NCI-H82 (cell line): ENCODE measurements around the gene PCBD1.

ENCODE experiments used
- DNase-seq: peaks from one replicate; lab custom pipeline; 2025; lab: John Stamatoyannopoulos, UW

The PCBD1 gene

GRCh38 chr10:70902661-70903261 lies 14.4 kb upstream of the PCBD1 start:
- peak; percentile 30 for DNase-seq

GRCh38 chr10:70901276-70901878 lies 13.0 kb upstream of the PCBD1 start:
- no peak for DNase-seq

- DNase-seq: no peak
These were observed 10.7 kb upstream of the PCBD1 start for GRCh38 chr10:70899096-70899495.

GRCh38 chr10:70898687-70899086 lies 10.3 kb upstream of the PCBD1 start:
- DNase-seq: no peak

- no peak for DNase-seq
These were observed 8.2 kb upstream of the PCBD1 start for GRCh38 chr10:70896551-70896950.

GRCh38 chr10:70894416-70894815 lies 6.1 kb upstream of the PCBD1 start:
- no peak for DNase-seq

GRCh38 chr10:70893227-70894006 lies 5.1 kb upstream of the PCBD1 start:
- DNase-seq: no peak

GRCh38 chr10:70892631-70893030 lies 4.3 kb upstream of the PCBD1 start:
- DNase-seq: no peak

- no peak for DNase-seq
These were observed 3.3 kb upstream of the PCBD1 start for GRCh38 chr10:70891627-70892026.

GRCh38 chr10:70890917-70891431 lies 2.6 kb upstream of the PCBD1 start:
- DNase-seq: peak; percentile 57

- DNase-seq: no peak
These were observed 926 bp upstream of the PCBD1 start for GRCh38 chr10:70889291-70889690.

GRCh38 chr10:70886921-70887665 lies 1.3 kb downstream of the PCBD1 start:
- no peak for DNase-seq

- no peak for DNase-seq
These were observed 2.1 kb downstream of the PCBD1 start for GRCh38 chr10:70885931-70886903.

- no peak for DNase-seq
These were observed 2.9 kb downstream of the PCBD1 start for GRCh38 chr10:70885481-70885880.

GRCh38 chr10:70884741-70885140 lies 3.6 kb downstream of the PCBD1 start:
- no peak for DNase-seq

- DNase-seq: peak; percentile 89
These were observed 8.3 kb downstream of the PCBD1 start for GRCh38 chr10:70880077-70880534.

GRCh38 chr10:70879207-70879606 lies 9.2 kb downstream of the PCBD1 start:
- DNase-seq: no peak

- peak; percentile 15 for DNase-seq
These were observed 14.3 kb downstream of the PCBD1 start for GRCh38 chr10:70874061-70874460.

- peak; percentile 15 for DNase-seq
These were observed 16.1 kb downstream of the PCBD1 start for GRCh38 chr10:70872291-70872690.

- DNase-seq: no peak
These were observed 21.9 kb downstream of the PCBD1 start for GRCh38 chr10:70866424-70866823.

- DNase-seq: no peak
These were observed 23.4 kb downstream of the PCBD1 start for GRCh38 chr10:70864935-70865334.
